VCaP (cell line): Measurements from ENCODE around the gene AHCTF1.
"Not testable (repeated sequence)": the region's sequence is repeated elsewhere in the genome, so short reads cannot be mapped to it uniquely, and the experiment has no call there.

ENCODE experiments used
- H3K27ac ChIP-seq: fragments of 450-650 bp; 2 replicates; pipeline ENCODE4 v1.5.1; 2017
- CTCF ChIP-seq: fragments of 450-650 bp; conservative IDR thresholded peaks from 2 replicates; pipeline ENCODE4 v1.5.1; 2017; ENCODE audit warnings: mild to moderate bottlenecking, moderate library complexity

The AHCTF1 gene

DNA sequence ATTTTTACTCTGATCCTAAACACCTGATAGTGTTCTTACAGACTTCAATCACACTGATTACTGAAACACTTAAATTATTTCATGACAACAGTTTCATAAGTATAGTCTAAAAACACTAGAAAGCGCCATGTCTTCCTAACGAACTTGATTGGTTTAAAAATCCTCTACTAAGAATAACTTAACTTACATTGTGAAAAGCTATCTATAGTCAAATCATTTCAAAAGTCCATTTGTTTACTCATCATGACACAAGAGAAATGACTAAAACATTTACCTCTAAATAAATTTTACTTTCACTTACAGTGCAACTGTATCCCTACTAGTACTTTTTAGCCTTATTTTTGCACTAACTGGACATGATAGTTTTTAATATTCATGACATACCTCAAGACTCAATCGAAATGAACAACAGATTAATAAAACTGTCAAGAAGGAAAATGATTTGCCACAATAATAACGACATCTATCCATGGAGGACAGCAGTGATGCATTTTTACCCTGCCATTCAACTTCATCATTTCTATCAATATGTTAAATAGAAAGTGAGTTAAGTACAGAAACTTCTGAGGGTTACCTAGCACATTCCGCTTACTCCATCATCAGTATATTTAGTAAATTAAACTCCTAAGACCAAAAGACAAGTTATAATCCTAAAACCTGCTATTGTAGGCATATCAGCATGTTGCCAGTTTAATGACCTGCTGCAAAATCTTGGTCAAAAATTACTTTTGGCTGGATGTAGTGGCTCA lies 38.4 kb downstream of the AHCTF1 start:
- TF ChIP-seq CTCF = no peak
- no peak overlapping the region for H3K27ac ChIP-seq

GRCh38 chr1:246891105-246891504 lies 40.6 kb downstream of the AHCTF1 start:
- no peak overlapping the region for H3K27ac ChIP-seq
- TF ChIP-seq CTCF = no peak

DNA sequence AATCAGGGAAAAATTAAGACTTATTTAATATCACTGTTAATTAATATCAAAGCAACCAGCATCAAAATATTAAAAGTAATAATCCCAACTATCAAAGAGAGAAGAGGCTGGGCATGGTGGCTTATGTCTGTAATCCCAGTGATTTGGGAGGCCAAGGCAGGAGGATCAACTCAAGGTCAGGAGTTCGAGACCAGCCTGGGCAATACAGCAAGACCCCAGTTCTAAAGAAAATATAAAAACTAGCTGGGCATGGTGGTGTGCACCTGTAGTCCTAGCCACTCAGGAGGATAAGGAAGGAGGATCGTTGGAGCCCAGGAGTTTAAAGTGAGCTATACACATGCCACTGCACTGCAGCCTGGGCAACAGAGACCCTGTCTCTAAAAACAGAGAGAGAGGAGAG lies 43.2 kb downstream of the AHCTF1 start:
- TF ChIP-seq CTCF = no peak
- no peak overlapping the region for H3K27ac ChIP-seq

- H3K27ac ChIP-seq = not testable (repeated sequence)
These were observed 46.4 kb downstream of the AHCTF1 start for GRCh38 chr1:246885389-246885788.

- H3K27ac ChIP-seq = no peak overlapping the region
- TF ChIP-seq CTCF = no peak
These were observed 53.2 kb downstream of the AHCTF1 start for GRCh38 chr1:246878551-246878950.

GRCh38 chr1:246876431-246876830 lies 55.3 kb downstream of the AHCTF1 start:
- no peak for TF ChIP-seq CTCF

GRCh38 chr1:246875041-246876026 lies 56.4 kb downstream of the AHCTF1 start:
- TF ChIP-seq CTCF = no peak
- H3K27ac ChIP-seq = no peak overlapping the region

More at GRCh38 chr1:246876431-246876830, 55.3 kb downstream of the AHCTF1 start:
- no peak overlapping the region for H3K27ac ChIP-seq
